Spleen (tissue), 11 donors: ENCODE data around the gene GMCL2. TPM values are rescaled to one million over a fixed set of nuclear protein-coding genes. Genes with fewer than 3 reads are reported as not detected.

Experiments used
- DNase-seq: peaks from one replicate; pipeline ENCODE4 v3.0.0-alpha.2; 2020
- H3K27ac ChIP-seq, 8 donors: fragments of 200-600 bp; sonication (generic) in 7 of 8; 1 replicate in 4 of 8; 2 replicates in 4 of 8; pipeline versions ENCODE4 v1.5.0 to v1.8.0; 2016 to 2021; ENCODE audit warnings: inconsistent platforms in 4 of 8, mild to moderate bottlenecking in 4 of 8, moderate library complexity in 1 of 8
- H3K27me3 ChIP-seq, 7 donors: fragments of 200-600 bp; sonication (generic) in 6 of 7; replicated peaks in 1 of 7; 1 replicate in 4 of 7; 2 replicates in 3 of 7; pipeline versions ENCODE4 v1.5.0 to v1.8.0; 2016 to 2021; ENCODE audit warnings: inconsistent platforms in 3 of 7, mild to moderate bottlenecking in 1 of 7
- H3K36me3 ChIP-seq, 6 donors: fragments of 200-600 bp; sonication (generic) in 5 of 6; 1 replicate in 4 of 6; 2 replicates in 2 of 6; pipeline versions ENCODE4 v1.5.0 to v1.8.0; 2016 to 2021; ENCODE audit warnings: inconsistent platforms in 2 of 6
- H3K4me1 ChIP-seq, 6 donors: fragments of 200-600 bp; sonication (generic) in 5 of 6; 1 replicate in 3 of 6; 2 replicates in 3 of 6; pipeline versions ENCODE4 v1.5.0 to v1.8.0; 2016 to 2021; ENCODE audit warnings: inconsistent platforms in 3 of 6
- H3K4me3 ChIP-seq, 8 donors: fragments of 200-600 bp; sonication (generic) in 7 of 8; 1 replicate in 4 of 8; 2 replicates in 4 of 8; pipeline versions ENCODE4 v1.5.0 to v1.8.0; 2016 to 2021; ENCODE audit warnings: inconsistent platforms in 4 of 8, mild to moderate bottlenecking in 4 of 8, moderate library complexity in 2 of 8
- H3K9me3 ChIP-seq, 8 donors: fragments of 200-600 bp; sonication (generic) in 7 of 8; 1 replicate in 4 of 8; 2 replicates in 4 of 8; pipeline versions ENCODE4 v1.5.0 to v1.8.0; 2016 to 2021; ENCODE audit warnings: inconsistent platforms in 4 of 8
- POLR2A ChIP-seq, 3 donors: fragments of 450-650 bp; IDR thresholded peaks; one replicate each; pipeline ENCODE4 v1.5.1; 2017; ENCODE audit warnings: antibody characterized with exemption in 3 of 3, mild to moderate bottlenecking in 1 of 3
- POLR2AphosphoS5 ChIP-seq, 3 donors: sonication (generic); formaldehyde crosslinking; IDR thresholded peaks; one replicate each; pipeline ENCODE4 v1.5.1; 2017; ENCODE audit warnings: antibody characterized with exemption in 3 of 3
- WGBS, 5 donors: extraction: QIAGEN DNeasy Blood & Tissue Kit in 3 of 5; methylation state at CpG; one replicate each; pipeline versions ENCODE4 v1.1.5 to v1.1.7; 2013 to 2018; 5-methylcytosine and 5-hydroxymethylcytosine counted together
- intact Hi-C: fragments of 100-400 bp; cut with DNase I; formaldehyde crosslinking; loops from one replicate; pipeline ENCODE4 v1.15.0; 2023; ENCODE audit warnings: low total_unique reads
- polyA plus RNA-seq, 3 donors: library from polyadenylated mRNA; stranded (reverse); fragments of 200-250 nt; gene quantifications; one replicate each; pipeline ENCODE4 v1.2.1, GENCODE V29; 2013
- total RNA-seq, 7 donors: library from RNA; depleted of rRNA in 3 of 7; stranded (reverse); fragments of >200 nt in 3 of 7; fragmentation: NEBNext Ultra II Directional in 4 of 7; extraction: Animal tissue kit (Norgen Biotek cat#: 25700) in 4 of 7; gene quantifications; one replicate each; pipeline versions ENCODE4 v1.1.0 to v1.2.1, GENCODE V29; 2016 to 2021
- TF ChIP-seq, protein P1 (sequence below), 11 experiments: fragments of 200-600 bp in 7 of 11; fragments of 450-650 bp in 4 of 11; sonication (generic) in 4 of 11; IDR thresholded peaks in 8 of 11; conservative IDR thresholded peaks in 3 of 11; 1 replicate in 7 of 11; 2 replicates in 4 of 11; pipeline versions ENCODE4 v1.4.0 to v1.8.0; 2016 to 2021; ENCODE audit warnings: antibody characterized with exemption in 11 of 11, inconsistent platforms in 4 of 11, mild to moderate bottlenecking in 1 of 11
- donor health status: healthy with polysubstance abuse.
- donor health status: DM: no; HTN: no; CAD: no; lungs with moderate emphysema.
- donor health status: DM: no; HTN: no; CAD: no.
- donor health status: Bipolar disorder and iron deficiency.
- donor health status: healthy.
- donor health status: DM: no; HTN: no; CAD: no.
- donor health status: DM: yes; HTN: yes; CAD: no.

Gene GMCL2
- total and polyA plus RNA-seq, 10 donors = 0.03 TPM; not detected in 9

DNA sequence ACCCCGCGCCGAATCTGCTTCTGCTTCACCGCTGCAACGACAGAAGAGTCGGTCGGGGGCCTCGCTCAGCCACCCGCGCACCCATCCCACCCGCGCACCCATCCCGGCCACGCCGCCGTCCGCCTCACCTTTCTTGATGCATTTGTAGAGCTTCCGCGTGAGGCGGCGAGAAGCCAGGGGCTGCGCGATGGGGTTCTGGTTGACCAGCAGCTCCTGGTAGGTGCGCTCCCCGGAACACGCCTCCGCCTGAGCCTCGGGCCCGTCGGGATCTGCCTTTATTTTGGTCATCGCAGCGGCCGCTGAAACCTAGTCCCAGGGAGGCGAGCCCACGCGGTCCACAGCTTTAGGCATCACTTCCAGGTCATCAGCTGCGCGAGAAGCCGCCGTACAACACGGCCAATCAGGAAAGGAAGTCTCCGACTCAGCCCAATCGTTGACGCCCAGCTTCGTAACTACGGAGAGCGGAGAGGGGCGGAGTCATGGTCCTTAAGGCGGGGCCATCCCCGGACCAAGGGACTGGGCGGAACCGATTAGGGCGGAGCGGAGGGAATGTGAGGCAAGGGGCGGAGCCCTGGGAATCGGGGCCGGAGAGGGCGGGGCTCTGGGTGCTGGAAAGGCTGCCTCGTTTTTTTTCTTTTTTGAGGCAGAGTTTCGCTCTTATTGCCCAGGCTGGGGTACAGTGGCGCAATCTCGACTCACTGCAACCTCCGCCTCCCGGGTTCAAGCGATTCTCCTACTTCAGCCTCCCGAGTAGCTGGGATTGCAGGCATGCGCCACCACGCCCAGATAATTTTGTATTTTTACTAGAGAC is 33.4 kb downstream of the GMCL2 start, which contains the start of gene NHP2:
Gene NHP2, minus strand, starts transcription at position 356 of the 811 bp plus-strand sequence. Its CDS starts 68 bp downstream, at position 288.
- H3K36me3 ChIP-seq = peaks cover 0 to 29% (median 24%) of the 10 kb centered on the region in 6 donors
- WGBS, 5 donors = 2 to 3% (median 2%) methylated on average over 53 to 68 of the region's 68 CpGs
- peak; percentile 92 to 96 (median 93) for TF ChIP-seq POLR2AphosphoS5 (IDR thresholded peaks at IDR 0.05)
- TF ChIP-seq POLR2A (IDR thresholded peaks at IDR 0.05) = no peak
- TF ChIP-seq, protein P1, sequence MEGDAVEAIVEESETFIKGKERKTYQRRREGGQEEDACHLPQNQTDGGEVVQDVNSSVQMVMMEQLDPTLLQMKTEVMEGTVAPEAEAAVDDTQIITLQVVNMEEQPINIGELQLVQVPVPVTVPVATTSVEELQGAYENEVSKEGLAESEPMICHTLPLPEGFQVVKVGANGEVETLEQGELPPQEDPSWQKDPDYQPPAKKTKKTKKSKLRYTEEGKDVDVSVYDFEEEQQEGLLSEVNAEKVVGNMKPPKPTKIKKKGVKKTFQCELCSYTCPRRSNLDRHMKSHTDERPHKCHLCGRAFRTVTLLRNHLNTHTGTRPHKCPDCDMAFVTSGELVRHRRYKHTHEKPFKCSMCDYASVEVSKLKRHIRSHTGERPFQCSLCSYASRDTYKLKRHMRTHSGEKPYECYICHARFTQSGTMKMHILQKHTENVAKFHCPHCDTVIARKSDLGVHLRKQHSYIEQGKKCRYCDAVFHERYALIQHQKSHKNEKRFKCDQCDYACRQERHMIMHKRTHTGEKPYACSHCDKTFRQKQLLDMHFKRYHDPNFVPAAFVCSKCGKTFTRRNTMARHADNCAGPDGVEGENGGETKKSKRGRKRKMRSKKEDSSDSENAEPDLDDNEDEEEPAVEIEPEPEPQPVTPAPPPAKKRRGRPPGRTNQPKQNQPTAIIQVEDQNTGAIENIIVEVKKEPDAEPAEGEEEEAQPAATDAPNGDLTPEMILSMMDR (IDR thresholded peaks at IDR 0.05 in 8 of 11, conservative IDR thresholded peaks at IDR 0.05 in 3 of 11) = peak in 1 of 11 experiments; percentile 28
- peak within 1 kb of the TSS; percentile 62 to 97 (median 91) for H3K4me3 ChIP-seq
- no peaks in the 10 kb centered on the region for H3K27me3 ChIP-seq
- H3K27ac ChIP-seq = peak within 1 kb of the TSS in 7 of 8 donors; percentile 29 to 87 (median 75)
- peak; percentile 99 for DNase-seq
- intact Hi-C loops = no loop called here
- H3K4me1 ChIP-seq = peaks cover 9 to 52% (median 26%) of the 10 kb centered on the region in 6 donors
- no peaks in the 10 kb centered on the region for H3K9me3 ChIP-seq

DNA sequence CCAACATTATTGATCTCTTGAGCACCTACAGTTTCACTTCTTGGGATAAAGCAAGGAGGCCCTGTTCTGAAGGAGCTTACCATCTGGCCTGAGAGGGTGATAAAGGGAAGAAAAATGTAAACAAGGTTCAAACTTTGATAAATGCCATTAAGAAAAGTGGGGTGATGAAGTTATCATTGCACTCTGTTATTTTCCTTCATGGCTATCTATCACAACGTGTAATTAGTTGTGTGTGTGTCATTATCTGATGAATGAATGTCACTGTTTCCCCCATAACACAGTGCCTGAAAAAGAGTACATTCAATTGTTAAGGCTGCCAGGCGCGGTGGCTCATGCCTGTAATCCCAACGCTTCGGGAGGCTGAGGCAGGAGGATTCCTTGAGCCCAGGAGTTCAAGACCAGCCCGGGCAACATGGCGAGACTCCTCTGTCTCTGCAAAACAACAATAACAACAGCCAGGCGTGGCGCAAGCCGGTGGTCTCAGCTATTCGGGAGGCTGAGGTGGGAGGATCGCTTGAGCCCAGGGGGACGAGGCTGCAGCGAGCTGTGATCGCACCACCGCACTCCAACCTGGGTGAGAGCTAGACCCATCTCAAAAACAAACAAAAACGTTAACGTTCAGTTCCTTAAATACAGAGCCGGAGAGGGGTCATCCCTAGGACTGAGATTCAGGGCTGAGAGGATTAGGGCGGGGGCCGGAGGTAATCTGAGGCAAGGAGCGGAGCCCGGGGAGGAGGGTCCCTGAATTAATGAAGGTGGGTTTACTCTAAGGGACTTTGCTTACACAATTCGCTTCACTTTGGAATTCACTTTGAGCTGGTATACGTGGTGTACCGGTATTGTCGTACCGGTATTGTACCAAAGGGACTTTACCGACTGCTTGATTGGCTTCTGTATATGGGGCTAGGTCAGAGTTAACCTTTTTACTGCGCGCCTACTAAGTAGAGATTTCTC is 34.4 kb downstream of the GMCL2 start:
- Histone ChIP-seq H3K4me3 (peak overlapping the region; percentile 62 to 97 (median 91)), H3K9me3 (no peaks in the 10 kb centered on the region), H3K36me3 (peaks cover 0 to 39% (median 33%) of the 10 kb centered on the region in 6 donors), H3K4me1 (peaks cover 9 to 52% (median 26%) of the 10 kb centered on the region in 6 donors), H3K27ac (peak overlapping the region in 5 of 8 donors; percentile 75 to 87 (median 83)), H3K27me3 (no peaks in the 10 kb centered on the region)
- intact Hi-C loops = no loop called here
- DNase-seq = peak; percentile 78
- 51 to 55% (median 53%) methylated on average over 31 of the region's 31 CpGs for WGBS, 5 donors
- TF ChIP-seq POLR2A (IDR thresholded peaks at IDR 0.05) (no peak), POLR2AphosphoS5 (IDR thresholded peaks at IDR 0.05) (peak in 2 of 3 donors; percentile 23 to 45)
- TF ChIP-seq, protein P1 (IDR thresholded peaks at IDR 0.05 in 8 of 11, conservative IDR thresholded peaks at IDR 0.05 in 3 of 11) = no peak

DNA sequence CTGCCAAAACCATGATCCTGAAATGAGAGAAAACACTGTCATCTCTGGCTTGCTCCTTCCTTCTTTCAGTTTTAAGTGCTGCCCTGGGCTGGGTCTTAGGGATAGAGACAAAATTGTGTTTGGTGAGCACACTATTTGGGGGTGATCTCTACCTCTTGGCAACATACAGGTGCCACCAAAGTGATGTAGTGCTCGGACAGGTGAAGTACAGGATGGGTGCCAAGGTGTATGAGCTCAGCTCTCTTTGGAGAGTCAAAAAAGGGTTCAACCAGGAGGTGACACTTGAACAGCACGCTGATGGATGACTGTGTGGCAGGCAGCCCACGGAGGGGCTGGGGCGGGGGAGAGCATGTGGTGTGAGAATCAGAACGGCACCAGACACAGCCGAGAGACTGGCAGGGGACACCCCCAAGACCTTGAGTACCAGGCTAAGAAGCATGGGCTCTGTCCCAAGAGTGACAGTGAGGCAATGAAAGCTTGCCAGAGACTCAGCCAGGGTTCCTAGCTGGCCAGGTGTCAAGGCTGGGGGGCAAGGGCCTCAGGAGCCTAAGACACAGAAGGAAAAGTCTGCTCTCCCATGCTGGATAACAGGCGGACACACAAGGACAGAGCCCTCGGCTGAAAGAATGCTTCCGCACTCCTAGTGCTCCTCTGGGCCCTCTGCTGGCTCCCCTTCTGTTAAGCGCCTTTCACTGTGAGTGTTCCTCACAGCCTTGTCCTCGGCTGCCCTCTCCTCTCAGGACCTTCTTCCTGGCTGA is 36.0 kb downstream of the GMCL2 start:
- TF ChIP-seq POLR2A (IDR thresholded peaks at IDR 0.05) = no peak
- TF ChIP-seq, protein P1 (IDR thresholded peaks at IDR 0.05 in 8 of 11, conservative IDR thresholded peaks at IDR 0.05 in 3 of 11) = no peak
- TF ChIP-seq POLR2AphosphoS5 (IDR thresholded peaks at IDR 0.05) = peak; percentile 9 to 59 (median 44)
- Histone ChIP-seq H3K9me3 (no peaks in the 10 kb centered on the region), H3K27me3 (no peaks in the 10 kb centered on the region), H3K36me3 (peaks cover 0 to 55% (median 49%) of the 10 kb centered on the region in 6 donors), H3K27ac (peak overlapping the region in 1 of 8 donors; percentile 14), H3K4me1 (peaks cover 9 to 55% (median 26%) of the 10 kb centered on the region in 6 donors), H3K4me3 (no peak overlapping the region)
- peak; percentile 66 for DNase-seq
- intact Hi-C loops = no loop called here
- 69 to 85% (median 84%) methylated on average over 11 of the region's 11 CpGs for WGBS, 5 donors
